IPS-15b (cell line): Measurements from ENCODE around the gene BNC2.
A peak's percentile ranks its signal among the peaks of the same experiment; 100 is the strongest.

ENCODE experiments used
- H3K27me3 ChIP-seq: one replicate; pipeline ENCODE4 v1.6.1; 2013; ENCODE audit warnings: low read length; ENCODE audit not compliant: control insufficient read depth, insufficient read depth
- H3K36me3 ChIP-seq: one replicate; pipeline ENCODE4 v1.6.1; 2013; ENCODE audit warnings: low read length; ENCODE audit not compliant: control insufficient read depth, insufficient read depth
- H3K4me1 ChIP-seq: one replicate; pipeline ENCODE4 v1.6.1; 2013; ENCODE audit warnings: mild to moderate bottlenecking, low read length; ENCODE audit not compliant: control insufficient read depth, insufficient read depth
- H3K4me3 ChIP-seq: one replicate; pipeline ENCODE4 v1.5.1; 2013; ENCODE audit warnings: low read depth, low read length
- H3K9ac ChIP-seq: one replicate; pipeline ENCODE4 v1.6.1; 2013; ENCODE audit warnings: low read depth, mild to moderate bottlenecking, low read length
- H3K9me3 ChIP-seq: one replicate; pipeline ENCODE4 v1.6.1; 2013; ENCODE audit warnings: mild to moderate bottlenecking, low read length; ENCODE audit not compliant: control insufficient read depth, insufficient read depth

BNC2 gene

GRCh38 chr9:16745359-16745758 is 125.1 kb downstream of the BNC2 start:
- Histone ChIP-seq H3K36me3 (no peaks in the 10 kb centered on the region), H3K9ac (no peak overlapping the region), H3K9me3 (no peaks in the 10 kb centered on the region), H3K27me3 (no peaks in the 10 kb centered on the region), H3K4me3 (no peak overlapping the region), H3K4me1 (peaks cover 5% of the 10 kb centered on the region)

- no peaks in the 10 kb centered on the region for H3K36me3 ChIP-seq
- H3K9ac ChIP-seq: no peak overlapping the region
- no peaks in the 10 kb centered on the region for H3K27me3 ChIP-seq
- peaks cover 4% of the 10 kb centered on the region for H3K4me1 ChIP-seq
- H3K9me3 ChIP-seq: no peaks in the 10 kb centered on the region
- no peak overlapping the region for H3K4me3 ChIP-seq
These were observed 126.1 kb downstream of the BNC2 start for GRCh38 chr9:16744394-16744793.

GRCh38 chr9:16743375-16743774 is 127.1 kb downstream of the BNC2 start:
- Histone ChIP-seq H3K4me1 (no peaks in the 10 kb centered on the region), H3K4me3 (no peak overlapping the region), H3K9ac (no peak overlapping the region), H3K27me3 (no peaks in the 10 kb centered on the region), H3K36me3 (no peaks in the 10 kb centered on the region), H3K9me3 (no peaks in the 10 kb centered on the region)

GRCh38 chr9:16735001-16735400 is 135.5 kb downstream of the BNC2 start:
- H3K4me1 ChIP-seq: peaks cover 32% of the 10 kb centered on the region
- H3K4me3 ChIP-seq: no peak overlapping the region

GRCh38 chr9:16732546-16732945 is 137.9 kb downstream of the BNC2 start:
- no peak overlapping the region for H3K9ac ChIP-seq
- H3K27me3 ChIP-seq: no peaks in the 10 kb centered on the region
- no peaks in the 10 kb centered on the region for H3K9me3 ChIP-seq
- peaks cover 54% of the 10 kb centered on the region for H3K4me1 ChIP-seq
- H3K36me3 ChIP-seq: no peaks in the 10 kb centered on the region
- H3K4me3 ChIP-seq: no peak overlapping the region

More at GRCh38 chr9:16735001-16735400, 135.5 kb downstream of the BNC2 start:
- H3K9ac ChIP-seq: no peak overlapping the region
- H3K36me3 ChIP-seq: no peaks in the 10 kb centered on the region
- no peaks in the 10 kb centered on the region for H3K27me3 ChIP-seq
- H3K9me3 ChIP-seq: no peaks in the 10 kb centered on the region

GRCh38 chr9:16730162-16730561 is 140.3 kb downstream of the BNC2 start:
- H3K9ac ChIP-seq: no peak overlapping the region
- H3K9me3 ChIP-seq: no peaks in the 10 kb centered on the region
- H3K4me3 ChIP-seq: no peak overlapping the region
- H3K4me1 ChIP-seq: peaks cover 60% of the 10 kb centered on the region
- no peaks in the 10 kb centered on the region for H3K27me3 ChIP-seq
- H3K36me3 ChIP-seq: no peaks in the 10 kb centered on the region

GRCh38 chr9:16729651-16730050 is 140.8 kb downstream of the BNC2 start:
- Histone ChIP-seq H3K9me3 (no peaks in the 10 kb centered on the region), H3K9ac (no peak overlapping the region), H3K27me3 (no peaks in the 10 kb centered on the region), H3K4me1 (peaks cover 60% of the 10 kb centered on the region), H3K36me3 (no peaks in the 10 kb centered on the region), H3K4me3 (peak overlapping the region; percentile 14)

- peak overlapping the region; percentile 63 for H3K4me3 ChIP-seq
- no peaks in the 10 kb centered on the region for H3K36me3 ChIP-seq
- no peaks in the 10 kb centered on the region for H3K9me3 ChIP-seq
- H3K27me3 ChIP-seq: no peaks in the 10 kb centered on the region
- H3K4me1 ChIP-seq: peaks cover 51% of the 10 kb centered on the region
- peak overlapping the region; percentile 57 for H3K9ac ChIP-seq
These were observed 142.3 kb downstream of the BNC2 start for GRCh38 chr9:16728137-16728508.

- Histone ChIP-seq H3K9ac (peak overlapping the region; percentile 82), H3K9me3 (no peaks in the 10 kb centered on the region), H3K36me3 (no peaks in the 10 kb centered on the region), H3K27me3 (no peaks in the 10 kb centered on the region), H3K4me3 (peak overlapping the region; percentile 63), H3K4me1 (peaks cover 46% of the 10 kb centered on the region)
These were observed 142.9 kb downstream of the BNC2 start for GRCh38 chr9:16727452-16728136.

- Histone ChIP-seq H3K36me3 (no peaks in the 10 kb centered on the region), H3K4me3 (peak overlapping the region; percentile 63), H3K4me1 (peaks cover 42% of the 10 kb centered on the region), H3K9ac (peak overlapping the region; percentile 82), H3K27me3 (no peaks in the 10 kb centered on the region), H3K9me3 (no peaks in the 10 kb centered on the region)
These were observed 143.6 kb downstream of the BNC2 start for GRCh38 chr9:16726718-16727451.

- no peaks in the 10 kb centered on the region for H3K9me3 ChIP-seq
- no peaks in the 10 kb centered on the region for H3K27me3 ChIP-seq
- no peak overlapping the region for H3K9ac ChIP-seq
- H3K36me3 ChIP-seq: no peaks in the 10 kb centered on the region
- peak overlapping the region; percentile 30 for H3K4me3 ChIP-seq
- H3K4me1 ChIP-seq: peaks cover 36% of the 10 kb centered on the region
These were observed 144.4 kb downstream of the BNC2 start for GRCh38 chr9:16726029-16726428.

- Histone ChIP-seq H3K9me3 (no peaks in the 10 kb centered on the region), H3K27me3 (no peaks in the 10 kb centered on the region), H3K4me3 (no peak overlapping the region), H3K9ac (no peak overlapping the region), H3K4me1 (peaks cover 28% of the 10 kb centered on the region), H3K36me3 (no peaks in the 10 kb centered on the region)
These were observed 145.4 kb downstream of the BNC2 start for GRCh38 chr9:16725066-16725465.
